ENCODE measurements around the gene GPR50. TPM values are rescaled to one million over a fixed set of nuclear protein-coding genes. Genes with fewer than 3 reads are reported as not detected.

GPR50 gene
- not detected in 2 replicates for total RNA-seq (ENCODE audit: low replicate concordance)

GRCh38 chrX:151176231-151176750, at the start of gene GPR50:
GPR50 (plus strand) TSS chrX:151176584; CDS start chrX:151176722, 138 bp downstream.

Other genes starting within 250 kb of the GPR50 start
- 3.6 and 13.8 TPM in 2 replicates for gene HMGB3, start 193.2 kb upstream of the GPR50 start, total RNA-seq (ENCODE audit: low replicate concordance)
- gene VMA21, start 220.6 kb downstream of the GPR50 start, total RNA-seq (ENCODE audit: low replicate concordance), result 21.4 and 32.9 TPM in 2 replicates